Endothelial cell of umbilical vein (primary cell): ENCODE data around the gene FUT7. TPM values are rescaled to one million over a fixed set of nuclear protein-coding genes. Genes with fewer than 3 reads are reported as not detected.

ENCODE experiments used
- BruUV-seq: library from RNA; stranded (reverse); fragments of 400-500 nt; replicated peaks from 2 replicates; lab custom pipeline; 2021; lab: Mats Ljungman, UMichigan
- CTCF ChIA-PET: fragments of 300-600, 350-600 bp; sonication (Branson Sonifier 250); formaldehyde crosslinking; loops from one replicate; lab custom pipeline; 2021; ENCODE audit warnings: antibody characterized with exemption, inconsistent platforms; lab: Charles Lee
- POLR2A ChIA-PET: fragments of 300-600, 350-600 bp; sonication (Branson Sonifier 250); formaldehyde crosslinking; loops from one replicate; lab custom pipeline; 2021; ENCODE audit warnings: antibody characterized with exemption, inconsistent platforms; lab: Charles Lee
- DNase-seq: peaks from one replicate; pipeline ENCODE4 v3.0.0-alpha.2; 2011; ENCODE audit warnings: low read depth, low spot score
- FAIRE-seq: peaks from 2 replicates; lab custom pipeline; 2011; peaks lifted over from hg19 to GRCh38; lab: Jason Lieb, UNC
- H2AFZ ChIP-seq: 2 replicates; pipeline ENCODE4 v1.6.0; 2012; ENCODE audit warnings: low read depth, low read length, control low read depth, inconsistent platforms
- H3K27ac ChIP-seq: 2 replicates; pipeline ENCODE4 v1.5.1; 2011; ENCODE audit warnings: low read depth, mild to moderate bottlenecking, control low read depth, low read length, moderate library complexity; ENCODE audit not compliant: insufficient read depth
- H3K27me3 ChIP-seq, 2 experiments: 2 replicates each; pipeline versions ENCODE4 v1.6.0 to v1.6.1; 2011; ENCODE audit warnings: low read length in 2 of 2, mixed read lengths in 1 of 2; ENCODE audit not compliant: control insufficient read depth in 2 of 2, insufficient read depth in 2 of 2
- H3K36me3 ChIP-seq, 2 experiments: 2 replicates in 1 of 2; 3 replicates in 1 of 2; pipeline ENCODE4 v1.5.1; 2011; ENCODE audit warnings: low read length in 2 of 2, mild to moderate bottlenecking in 1 of 2, moderate library complexity in 1 of 2; ENCODE audit not compliant: control insufficient read depth in 2 of 2, insufficient read depth in 2 of 2; ENCODE audit errors: extremely low read depth in 1 of 2
- H3K4me1 ChIP-seq: 3 replicates; pipeline ENCODE4 v1.5.1; 2011; ENCODE audit warnings: mild to moderate bottlenecking, low read length; ENCODE audit not compliant: control insufficient read depth, insufficient read depth; ENCODE audit errors: extremely low read depth
- H3K4me2 ChIP-seq: 2 replicates; pipeline ENCODE4 v1.6.1; 2011; ENCODE audit warnings: low read length, control low read depth, mixed read lengths; ENCODE audit not compliant: insufficient read depth
- H3K4me3 ChIP-seq, 3 experiments: fragments of 200-600 bp in 1 of 3; sonication (generic), shearing (Covaris generic) in 1 of 3; replicated peaks in 1 of 3; 2 replicates each; pipeline ENCODE4 v1.5.1; 2011 to 2016; ENCODE audit warnings: control low read depth in 3 of 3, low read length in 3 of 3, mild to moderate bottlenecking in 2 of 3, inconsistent platforms in 1 of 3, low read depth in 1 of 3, moderate library complexity in 1 of 3; ENCODE audit not compliant: insufficient read depth in 1 of 3
- H3K79me2 ChIP-seq: 2 replicates; pipeline ENCODE4 v1.6.0; 2012; ENCODE audit warnings: low read length, inconsistent platforms; ENCODE audit not compliant: control insufficient read depth, insufficient read depth
- H3K9ac ChIP-seq: replicated peaks from 2 replicates; pipeline ENCODE3; 2011; ENCODE audit warnings: low read length, control low read depth; ENCODE audit not compliant: insufficient read depth; ENCODE audit errors: extremely low read depth
- H3K9me1 ChIP-seq: replicated peaks from 3 replicates; pipeline ENCODE4 v1.6.0; 2011; ENCODE audit warnings: mild to moderate bottlenecking, low read length; ENCODE audit not compliant: control insufficient read depth, insufficient read depth; ENCODE audit errors: extremely low read depth
- H3K9me3 ChIP-seq: replicated peaks from 2 replicates; pipeline ENCODE4 v1.5.1; 2012; ENCODE audit warnings: low read length, inconsistent platforms; ENCODE audit not compliant: control insufficient read depth, insufficient read depth
- H4K20me1 ChIP-seq: replicated peaks from 2 replicates; pipeline ENCODE3; 2011; ENCODE audit warnings: mild to moderate bottlenecking, low read length; ENCODE audit not compliant: control insufficient read depth, insufficient read depth; ENCODE audit errors: extremely low read depth
- CTCF ChIP-seq, 2 donors: IDR thresholded peaks; 1 replicate in 1 of 2; 2 replicates in 1 of 2; pipeline ENCODE4 v1.5.1; 2011; ENCODE audit warnings: low read length in 2 of 2, mild to moderate bottlenecking in 2 of 2, moderate library complexity in 2 of 2, control low read depth in 1 of 2, inconsistent platforms in 1 of 2, low read depth in 1 of 2; ENCODE audit not compliant: insufficient read depth in 1 of 2; ENCODE audit errors: extremely low read depth in 1 of 2
- EZH2 ChIP-seq: IDR thresholded peaks from 2 replicates; pipeline ENCODE4 v1.6.1; 2012; ENCODE audit warnings: borderline replicate concordance, low read depth, mild to moderate bottlenecking, moderate library complexity, low read length, inconsistent platforms; ENCODE audit not compliant: severe bottlenecking
- FOS ChIP-seq: IDR thresholded peaks from 2 replicates; pipeline ENCODE4 v1.6.1; 2011; ENCODE audit warnings: mild to moderate bottlenecking, low read length, moderate library complexity, borderline replicate concordance; ENCODE audit not compliant: insufficient read depth
- GATA2 ChIP-seq: IDR thresholded peaks from 2 replicates; pipeline ENCODE4 v1.7.0; 2011; ENCODE audit warnings: low read depth, mild to moderate bottlenecking, moderate library complexity, mixed read lengths, low read length; ENCODE audit not compliant: insufficient read length, insufficient read depth
- JUN ChIP-seq: IDR thresholded peaks from 2 replicates; pipeline ENCODE4 v1.6.1; 2011; ENCODE audit warnings: borderline replicate concordance, low read depth; ENCODE audit not compliant: insufficient read length, insufficient read depth
- MAX ChIP-seq: IDR thresholded peaks from 2 replicates; pipeline ENCODE4 v1.6.1; 2011; ENCODE audit not compliant: insufficient read depth, insufficient read length
- MYC ChIP-seq: IDR thresholded peaks from one replicate; pipeline ENCODE4 v1.6.1; 2011; ENCODE audit warnings: mild to moderate bottlenecking, low read depth, low read length
- POLR2A ChIP-seq: IDR thresholded peaks from 2 replicates; pipeline ENCODE4 v1.6.1; 2012; ENCODE audit warnings: low read depth, mild to moderate bottlenecking, control low read depth, low read length
- POLR2AphosphoS5 ChIP-seq: IDR thresholded peaks from 2 replicates; pipeline ENCODE4 v1.6.1; 2012; ENCODE audit warnings: low read depth, mild to moderate bottlenecking, control low read depth, low read length, moderate library complexity; ENCODE audit not compliant: insufficient read depth
- dilution Hi-C: fragments of 300-500 bp; cut with MboI; formaldehyde crosslinking; loops from one replicate; pipeline ENCODE4 v1.15.0; 2019; ENCODE audit warnings: low sequenced_read_pairs; ENCODE audit not compliant: extremely low pct_ligation_motif_present
- intact Hi-C: fragments of 100-400 bp; cut with micrococcal nuclease; formaldehyde crosslinking; loops from one replicate; pipeline ENCODE4 v1.10.0; 2022
- polyA plus RNA-seq, 4 experiments: library from polyadenylated mRNA; depleted of rRNA in 3 of 4; stranded (reverse) in 3 of 4; unstranded in 1 of 4; fragments of >200 nt; gene quantifications; 2 replicates each; pipeline versions ENCODE4 v1.2.1 to v1.2.3, GENCODE V29; 2011 to 2012; ENCODE audit warnings: missing spikeins in 1 of 4
- total RNA-seq: library from RNA; stranded (reverse); gene quantifications from 2 replicates; pipeline ENCODE4 v1.2.3, GENCODE V29; 2021

FUT7 gene
- total and polyA plus RNA-seq, 2 donors (not counting 3 experiments of a cell fraction or from before 2014, with no cell fraction given), result not detected

GRCh38 chr9:137062384-137062783 lies 30.5 kb upstream of the FUT7 start:
- H3K4me1 ChIP-seq, result no peaks in the 10 kb centered on the region
- intact Hi-C loops (no loop called here), dilution Hi-C loops (no loop called here)
- H3K27ac ChIP-seq, result no peak overlapping the region
- no peaks in the 10 kb centered on the region for H3K79me2 ChIP-seq
- no peak for TF ChIP-seq POLR2A
- no peak for TF ChIP-seq GATA2
- TF ChIP-seq JUN, result no peak
- TF ChIP-seq POLR2AphosphoS5, result no peak
- no peak for TF ChIP-seq FOS
- TF ChIP-seq MYC, result no peak
- no peak for TF ChIP-seq MAX
- no peak for TF ChIP-seq EZH2
- no peak for TF ChIP-seq CTCF (IDR thresholded peaks at IDR 0.05; ENCODE audit: extremely low read depth in 1 of 2, insufficient read depth in 1 of 2, low read depth in 1 of 2, low read length in 2 of 2)
- no peaks in the 10 kb centered on the region for H3K9me3 ChIP-seq
- no peak overlapping the region for H3K9ac ChIP-seq
- no peaks in the 10 kb centered on the region for H3K9me1 ChIP-seq
- H3K36me3 ChIP-seq, result no peaks in the 10 kb centered on the region
- H2AFZ ChIP-seq, result no peak overlapping the region
- DNase-seq (no peak), FAIRE-seq (peak; percentile 12)
- H4K20me1 ChIP-seq, result no peaks in the 10 kb centered on the region
- no peak overlapping the region for H3K4me2 ChIP-seq
- ChIA-PET POLR2A (no interaction called here), CTCF (interaction anchor here (2.3 kb wide), 1 partner anchor 33 kb away, joined by 16 read pairs; no protein-coding TSS in a partner anchor)
- BruUV-seq, result TSS peak; percentile 81
- no peak overlapping the region for H3K4me3 ChIP-seq
- H3K27me3 ChIP-seq, result no peaks in the 10 kb centered on the region
